Measurements from ENCODE around the gene DYRK1A. TPM values are rescaled to one million over a fixed set of nuclear protein-coding genes. Genes with fewer than 3 reads are reported as not detected.

DYRK1A gene
- polyA plus RNA-seq, 3 donors from 2014 or later, result 1.8 to 4.8 (median 4.0) TPM

DNA sequence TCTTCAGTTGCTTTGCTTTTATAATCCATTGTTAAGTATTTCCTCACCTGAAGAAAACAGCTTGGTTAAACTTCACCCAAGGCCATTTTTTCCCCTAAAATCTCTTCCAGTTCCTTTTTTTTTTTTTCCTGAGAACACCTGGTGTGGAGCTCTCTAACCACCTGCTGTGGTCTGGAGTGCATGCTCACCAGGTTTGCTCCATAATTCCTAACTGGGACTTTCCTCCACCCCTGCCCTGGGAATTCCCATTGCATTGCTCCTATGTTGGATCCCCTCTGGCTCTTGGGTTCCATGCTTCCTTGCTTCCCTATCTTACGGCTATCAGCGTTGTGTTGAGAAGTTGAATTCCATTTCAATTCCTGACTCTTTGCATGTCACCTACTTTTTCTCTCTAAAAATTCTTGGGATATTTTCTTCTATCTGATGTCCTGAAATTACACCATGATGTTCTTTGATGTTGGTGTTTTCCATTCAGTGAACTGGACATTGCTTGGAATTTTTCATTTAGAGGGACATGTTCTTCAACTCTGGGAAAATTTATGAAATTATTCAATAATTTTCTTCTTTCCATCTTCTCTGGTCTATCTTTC, 19.6 kb upstream of the DYRK1A start:
- DNase-seq, result no peak
- no peak overlapping the region for H3K4me3 Mint-ChIP-seq
- peaks cover 3 to 26% (median 5%) of the 10 kb centered on the region in 3 donors for H3K27me3 Mint-ChIP-seq (ENCODE audit: low read depth in 3 of 3)
- peaks cover 8 to 35% (median 18%) of the 10 kb centered on the region in 6 donors for H3K9me3 Mint-ChIP-seq
- H3K36me3 Mint-ChIP-seq, result peaks cover 10 to 20% (median 11%) of the 10 kb centered on the region in 3 donors
- no peak overlapping the region for H3K27ac Mint-ChIP-seq
- H3K4me1 Mint-ChIP-seq, result no peaks in the 10 kb centered on the region

DNA sequence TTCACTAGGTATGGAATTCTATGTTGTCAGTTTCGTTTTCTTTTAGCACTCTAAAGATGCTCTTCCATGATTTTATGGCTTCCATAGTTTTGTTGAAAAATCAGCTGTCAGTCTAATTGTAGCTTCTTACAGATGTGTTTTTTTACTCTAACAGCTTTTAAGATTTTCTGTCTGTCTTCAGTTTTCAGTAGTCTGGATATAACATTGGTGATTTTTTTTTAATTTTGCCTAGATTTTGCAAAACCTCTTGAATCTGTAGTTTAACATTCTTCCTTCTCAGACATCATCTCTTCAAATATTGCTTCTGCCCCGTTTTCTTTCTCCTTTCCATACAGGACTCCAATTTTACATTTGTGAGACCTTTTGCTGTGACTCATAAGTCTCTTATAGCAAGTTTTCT, 17.9 kb upstream of the DYRK1A start:
- no peak for DNase-seq
- peaks cover 8 to 35% (median 18%) of the 10 kb centered on the region in 6 donors for H3K9me3 Mint-ChIP-seq
- no peaks in the 10 kb centered on the region for H3K4me1 Mint-ChIP-seq
- H3K36me3 Mint-ChIP-seq, result peaks cover 10 to 20% (median 11%) of the 10 kb centered on the region in 3 donors
- no peak overlapping the region for H3K27ac Mint-ChIP-seq
- no peak overlapping the region for H3K4me3 Mint-ChIP-seq
- H3K27me3 Mint-ChIP-seq (ENCODE audit: low read depth in 3 of 3), result peaks cover 3 to 29% (median 5%) of the 10 kb centered on the region in 3 donors

DNA sequence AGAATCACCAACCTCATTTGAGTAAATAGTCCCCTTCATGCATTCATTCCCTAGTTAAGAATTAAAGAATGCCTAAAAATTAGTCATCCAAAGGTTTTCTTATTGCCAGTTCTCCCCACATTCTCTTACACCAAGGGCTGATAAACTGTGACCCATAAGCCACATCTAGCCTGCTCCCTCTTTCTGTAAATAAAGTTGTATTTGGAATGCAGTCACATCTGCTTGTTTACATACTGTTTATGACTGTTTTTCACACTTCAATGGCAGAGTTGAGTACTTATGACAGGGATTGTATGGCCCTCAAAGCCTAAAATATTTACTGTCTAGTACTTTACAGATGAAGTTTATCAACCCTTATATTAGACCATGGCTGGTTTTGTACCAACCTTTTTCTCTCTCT, 16.1 kb upstream of the DYRK1A start:
- Mint-ChIP-seq H3K9me3 (peaks cover 8 to 35% (median 18%) of the 10 kb centered on the region in 6 donors), H3K4me1 (no peaks in the 10 kb centered on the region), H3K4me3 (no peak overlapping the region), H3K27me3 (ENCODE audit: low read depth in 3 of 3) (peaks cover 3 to 32% (median 6%) of the 10 kb centered on the region in 3 donors), H3K27ac (no peak overlapping the region), H3K36me3 (peaks cover 10 to 20% (median 11%) of the 10 kb centered on the region in 3 donors)
- no peak for DNase-seq

DNA sequence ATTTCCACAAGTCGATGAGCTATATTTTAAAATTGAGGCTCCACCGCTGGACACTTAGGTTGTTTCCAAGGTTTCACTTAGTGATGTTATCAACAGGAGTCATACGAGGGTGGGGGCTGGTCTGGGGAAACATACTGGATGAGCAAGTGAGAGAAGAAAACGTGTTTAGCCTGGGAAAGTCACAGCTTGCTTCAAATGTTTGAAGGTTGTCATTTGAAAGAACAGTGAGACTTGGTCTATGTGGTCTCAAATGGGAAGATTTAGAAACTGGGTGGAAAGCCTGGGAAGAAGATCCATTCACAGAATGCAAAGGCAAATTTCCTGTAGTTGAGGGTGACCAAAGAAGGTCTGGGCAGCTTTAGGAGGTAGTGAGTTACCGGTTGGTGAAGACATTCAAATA, 9.9 kb upstream of the DYRK1A start:
- Mint-ChIP-seq H3K27me3 (ENCODE audit: low read depth in 3 of 3) (peaks cover 1 to 11% (median 3%) of the 10 kb centered on the region in 3 donors), H3K4me3 (no peak overlapping the region), H3K9me3 (peaks cover 0 to 1% (median 0%) of the 10 kb centered on the region in 6 donors), H3K27ac (no peak overlapping the region), H3K4me1 (no peaks in the 10 kb centered on the region), H3K36me3 (peaks cover 0 to 1% (median 1%) of the 10 kb centered on the region in 3 donors)
- DNase-seq, result no peak

DNA sequence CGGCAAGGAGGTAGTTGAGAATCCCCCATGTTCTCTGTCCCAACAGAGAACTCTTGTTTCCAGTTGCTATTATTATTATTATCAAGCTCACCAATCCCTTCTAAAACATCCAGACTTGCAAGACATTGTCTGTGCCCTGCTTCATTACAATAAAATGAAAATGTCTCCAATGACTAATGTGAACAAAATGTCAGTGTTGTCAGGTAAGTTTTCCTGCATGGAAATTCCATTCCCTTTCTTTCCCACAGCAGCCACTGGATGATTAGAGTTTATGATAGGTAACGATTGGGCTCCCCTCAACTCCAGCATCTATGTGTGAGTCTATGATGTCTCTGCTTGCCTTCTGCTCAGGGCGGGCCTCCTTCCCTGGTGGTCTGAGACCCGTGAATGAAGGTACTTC, 8.9 kb upstream of the DYRK1A start:
- DNase-seq, result no peak
- no peaks in the 10 kb centered on the region for H3K9me3 Mint-ChIP-seq
- H3K27me3 Mint-ChIP-seq (ENCODE audit: low read depth in 3 of 3), result peaks cover 1 to 8% (median 3%) of the 10 kb centered on the region in 3 donors
- H3K4me3 Mint-ChIP-seq, result no peak overlapping the region
- no peaks in the 10 kb centered on the region for H3K4me1 Mint-ChIP-seq
- H3K36me3 Mint-ChIP-seq, result no peaks in the 10 kb centered on the region
- H3K27ac Mint-ChIP-seq, result no peak overlapping the region

DNA sequence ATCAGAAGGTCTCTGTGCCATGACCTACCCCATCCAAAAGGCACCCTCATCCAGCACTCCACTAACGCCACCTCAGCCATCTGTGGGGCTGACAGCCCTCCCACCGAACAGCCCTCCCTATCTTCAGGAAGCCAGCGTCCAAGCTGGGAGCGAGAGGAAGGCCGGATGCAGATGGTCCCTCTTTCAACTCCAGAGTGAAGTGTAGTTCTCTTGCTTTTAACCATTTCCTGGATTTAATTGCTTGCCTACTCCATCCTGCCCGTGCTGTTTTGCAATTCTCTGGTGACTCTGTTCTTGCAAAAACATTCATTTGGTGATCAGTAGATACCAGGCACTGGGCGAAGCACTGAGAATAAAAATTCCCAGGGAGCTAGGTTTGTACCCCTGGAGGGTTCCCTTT, 8.2 kb upstream of the DYRK1A start:
- H3K27me3 Mint-ChIP-seq (ENCODE audit: low read depth in 3 of 3), result peaks cover 1 to 8% (median 3%) of the 10 kb centered on the region in 3 donors
- no peak overlapping the region for H3K4me3 Mint-ChIP-seq
- no peak for DNase-seq
- no peaks in the 10 kb centered on the region for H3K9me3 Mint-ChIP-seq
- H3K4me1 Mint-ChIP-seq, result no peaks in the 10 kb centered on the region
- H3K27ac Mint-ChIP-seq, result no peak overlapping the region
- H3K36me3 Mint-ChIP-seq, result no peaks in the 10 kb centered on the region

DNA sequence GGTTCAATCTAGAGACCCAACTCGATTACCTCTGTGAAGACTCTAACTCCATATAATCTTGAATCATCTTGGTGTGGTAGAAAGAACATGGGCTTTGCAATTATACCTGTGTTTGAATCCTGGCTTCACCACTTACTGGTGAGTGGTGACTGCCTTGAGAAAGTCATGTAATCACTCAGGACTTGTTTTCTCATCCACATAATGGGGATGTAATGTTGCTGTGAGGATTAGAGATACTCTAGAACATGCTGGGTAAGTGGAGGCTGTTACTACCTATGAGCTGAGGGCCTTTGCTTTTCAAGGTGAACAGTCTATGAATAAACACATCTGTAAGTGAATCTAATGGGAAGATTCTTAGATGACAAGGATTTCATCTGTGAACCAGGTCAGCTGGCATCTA, 2.6 kb upstream of the DYRK1A start:
- Mint-ChIP-seq H3K4me3 (peak overlapping the region in 2 of 5 donors; percentile 4 to 92), H3K36me3 (peaks cover 0 to 5% (median 4%) of the 10 kb centered on the region in 3 donors), H3K4me1 (peaks cover 20% of the 10 kb centered on the region in 2 donors), H3K9me3 (no peaks in the 10 kb centered on the region), H3K27ac (peak overlapping the region in 5 of 6 donors; percentile 28 to 99 (median 57)), H3K27me3 (ENCODE audit: low read depth in 3 of 3) (peaks cover 12 to 27% (median 17%) of the 10 kb centered on the region in 3 donors)
- DNase-seq, result no peak

DNA sequence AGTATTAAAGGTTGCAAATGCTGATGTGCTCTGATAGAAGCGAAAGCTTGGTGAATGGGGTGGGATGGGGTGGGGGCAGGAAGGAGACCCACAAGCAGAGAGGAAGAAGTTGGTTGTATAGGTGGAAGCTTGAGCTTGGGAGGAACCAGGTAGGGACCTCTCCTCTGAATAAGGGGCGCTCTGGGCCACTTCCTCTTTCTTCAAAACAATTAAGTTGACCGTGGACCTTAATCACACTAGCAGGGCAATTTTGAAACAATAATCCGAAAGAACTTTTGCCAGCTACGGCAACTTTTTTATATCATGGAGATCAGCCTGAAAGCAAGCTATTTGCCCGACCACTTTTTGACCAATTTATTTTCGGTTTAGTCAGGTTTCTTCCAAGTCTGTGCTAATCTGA, 1.9 kb upstream of the DYRK1A start:
- Mint-ChIP-seq H3K27me3 (ENCODE audit: low read depth in 3 of 3) (peaks cover 12 to 26% (median 17%) of the 10 kb centered on the region in 3 donors), H3K9me3 (no peaks in the 10 kb centered on the region), H3K27ac (peak overlapping the region; percentile 98 to 99 (median 98)), H3K36me3 (peaks cover 0 to 5% (median 4%) of the 10 kb centered on the region in 3 donors), H3K4me1 (peaks cover 28% of the 10 kb centered on the region in 2 donors), H3K4me3 (peak overlapping the region; percentile 92 to 98 (median 94))
- no peak for DNase-seq

DNA sequence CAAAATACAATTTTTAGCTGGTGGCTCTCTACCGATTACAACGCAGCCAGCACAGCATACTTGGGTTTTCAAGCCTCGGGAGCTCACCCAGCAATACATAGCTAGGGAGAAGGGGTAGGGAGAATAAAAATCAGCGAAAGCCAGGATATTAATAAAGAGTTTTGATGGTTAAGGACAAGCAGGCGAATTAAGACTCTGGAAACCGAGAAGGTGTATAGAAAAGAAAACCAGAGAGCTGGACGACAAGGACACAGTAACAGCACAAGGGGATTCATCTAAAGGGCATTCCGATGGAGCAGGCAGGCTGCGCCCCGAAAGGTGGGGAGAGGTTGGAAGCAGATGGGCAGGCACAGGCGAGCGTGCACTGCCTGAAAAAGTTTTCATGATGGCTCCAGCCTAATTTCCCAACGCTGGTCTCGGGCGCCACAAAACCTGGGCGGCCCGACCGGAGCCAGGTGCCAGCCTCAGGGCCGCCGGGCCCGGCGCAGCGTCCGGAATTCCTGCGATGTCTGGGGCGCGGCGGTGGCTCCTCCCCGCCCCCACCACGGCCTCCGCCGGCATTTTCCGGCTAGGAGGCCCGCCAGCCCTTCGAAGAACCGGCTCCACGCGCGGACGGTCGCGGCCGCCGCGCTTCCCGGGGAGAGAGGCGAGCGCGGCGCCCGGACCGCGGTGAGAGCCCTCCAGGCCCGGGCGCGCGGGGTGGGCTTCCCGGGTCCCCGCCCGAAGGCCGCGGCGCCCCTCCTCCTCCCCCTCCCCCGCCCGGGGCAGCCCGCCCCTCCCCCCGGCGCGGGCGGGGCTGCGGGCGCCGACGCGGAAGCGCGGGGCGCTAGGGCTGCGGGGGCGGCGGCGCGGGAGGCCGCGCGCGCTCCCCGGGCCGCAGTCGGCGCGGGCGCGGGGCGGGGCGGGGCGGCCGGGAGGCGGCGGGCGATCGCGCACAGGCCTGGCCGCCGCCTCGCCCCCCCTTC, 774 bp upstream of the DYRK1A start:
- peaks cover 0 to 5% (median 4%) of the 10 kb centered on the region in 3 donors for H3K36me3 Mint-ChIP-seq
- H3K4me3 Mint-ChIP-seq, result peak overlapping the region; percentile 95 to 100 (median 99)
- no peaks in the 10 kb centered on the region for H3K9me3 Mint-ChIP-seq
- DNase-seq, result peak; percentile 67 to 79 (median 77)
- H3K27me3 Mint-ChIP-seq (ENCODE audit: low read depth in 3 of 3), result peaks cover 12 to 35% (median 17%) of the 10 kb centered on the region in 3 donors
- peak overlapping the region; percentile 98 to 100 (median 99) for H3K27ac Mint-ChIP-seq
- H3K4me1 Mint-ChIP-seq, result peaks cover 38% of the 10 kb centered on the region in 2 donors

DNA sequence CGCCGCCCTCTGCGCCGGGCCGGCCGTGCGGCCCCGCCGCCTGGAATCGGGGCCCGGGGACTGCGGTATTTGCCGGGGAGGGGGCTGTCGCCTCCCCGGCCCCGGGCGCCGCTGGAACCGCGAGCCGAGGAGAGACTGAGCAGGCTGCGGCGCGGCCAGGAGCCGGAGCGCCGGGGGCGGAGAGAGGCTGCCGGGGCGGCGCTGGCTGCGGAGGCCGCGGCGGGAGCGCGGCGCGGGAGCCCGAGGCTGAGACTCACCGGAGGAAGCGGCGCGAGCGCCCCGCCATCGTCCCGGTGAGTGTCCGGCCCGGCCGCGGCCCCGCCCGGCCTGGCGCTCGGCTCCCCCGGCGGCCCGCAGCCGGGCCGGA, 746 bp downstream of the DYRK1A start:
- Mint-ChIP-seq H3K27me3 (ENCODE audit: low read depth in 3 of 3) (peaks cover 12 to 35% (median 17%) of the 10 kb centered on the region in 3 donors), H3K4me1 (peaks cover 53 to 54% of the 10 kb centered on the region in 2 donors), H3K9me3 (no peaks in the 10 kb centered on the region), H3K36me3 (peaks cover 0 to 5% (median 4%) of the 10 kb centered on the region in 3 donors), H3K4me3 (no peak overlapping the region), H3K27ac (peak overlapping the region in 1 of 6 donors; percentile 100)
- no peak for DNase-seq

DNA sequence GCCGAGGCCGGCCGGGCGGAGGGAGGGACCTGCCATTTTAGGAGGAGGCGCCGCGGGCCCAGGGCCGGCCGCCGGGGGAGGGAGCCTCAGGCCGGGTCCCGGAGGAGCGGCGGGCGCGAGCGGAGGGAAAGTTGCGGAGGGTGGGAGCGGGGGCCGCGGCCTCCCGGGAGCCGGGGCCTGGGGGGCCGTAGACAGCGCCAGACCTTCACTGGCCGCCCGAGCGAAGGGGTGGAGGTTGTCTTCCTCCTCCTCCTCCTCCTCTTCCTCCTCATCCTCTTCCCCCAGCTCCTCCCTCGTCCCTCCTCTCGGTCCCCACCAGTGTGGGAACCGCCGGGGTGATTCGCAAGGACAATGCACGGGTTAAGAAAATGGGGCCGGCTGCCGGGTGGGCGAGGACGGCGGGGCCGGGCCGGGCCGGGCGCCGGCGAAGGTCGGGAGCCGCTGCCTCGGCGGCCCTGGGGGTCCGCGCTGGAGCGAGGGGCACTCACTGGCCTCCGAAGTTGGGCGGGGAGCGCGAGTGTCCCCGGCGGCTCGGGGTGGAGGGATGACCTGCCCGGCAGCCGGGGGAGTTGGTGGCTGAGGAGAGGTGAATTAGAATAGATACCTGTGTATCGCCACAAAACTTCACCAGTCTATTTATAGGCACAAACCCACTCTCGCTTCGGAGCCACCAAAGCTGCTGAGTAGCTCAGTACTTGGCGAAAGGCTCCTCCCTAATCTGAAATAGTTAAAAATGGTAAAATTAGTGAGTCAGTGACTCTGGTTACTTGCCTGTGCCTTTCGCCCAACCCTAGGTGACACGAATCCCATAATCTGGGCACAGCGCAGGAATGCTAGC, 1.3 kb downstream of the DYRK1A start:
- H3K27me3 Mint-ChIP-seq (ENCODE audit: low read depth in 3 of 3), result peaks cover 12 to 35% (median 17%) of the 10 kb centered on the region in 3 donors
- no peaks in the 10 kb centered on the region for H3K9me3 Mint-ChIP-seq
- H3K36me3 Mint-ChIP-seq, result peaks cover 0 to 5% (median 4%) of the 10 kb centered on the region in 3 donors
- H3K27ac Mint-ChIP-seq, result peak overlapping the region; percentile 90 to 95 (median 92)
- H3K4me3 Mint-ChIP-seq, result peak overlapping the region; percentile 87 to 93 (median 90)
- peaks cover 59 to 60% of the 10 kb centered on the region in 2 donors for H3K4me1 Mint-ChIP-seq
- peak; percentile 35 to 46 (median 45) for DNase-seq

DNA sequence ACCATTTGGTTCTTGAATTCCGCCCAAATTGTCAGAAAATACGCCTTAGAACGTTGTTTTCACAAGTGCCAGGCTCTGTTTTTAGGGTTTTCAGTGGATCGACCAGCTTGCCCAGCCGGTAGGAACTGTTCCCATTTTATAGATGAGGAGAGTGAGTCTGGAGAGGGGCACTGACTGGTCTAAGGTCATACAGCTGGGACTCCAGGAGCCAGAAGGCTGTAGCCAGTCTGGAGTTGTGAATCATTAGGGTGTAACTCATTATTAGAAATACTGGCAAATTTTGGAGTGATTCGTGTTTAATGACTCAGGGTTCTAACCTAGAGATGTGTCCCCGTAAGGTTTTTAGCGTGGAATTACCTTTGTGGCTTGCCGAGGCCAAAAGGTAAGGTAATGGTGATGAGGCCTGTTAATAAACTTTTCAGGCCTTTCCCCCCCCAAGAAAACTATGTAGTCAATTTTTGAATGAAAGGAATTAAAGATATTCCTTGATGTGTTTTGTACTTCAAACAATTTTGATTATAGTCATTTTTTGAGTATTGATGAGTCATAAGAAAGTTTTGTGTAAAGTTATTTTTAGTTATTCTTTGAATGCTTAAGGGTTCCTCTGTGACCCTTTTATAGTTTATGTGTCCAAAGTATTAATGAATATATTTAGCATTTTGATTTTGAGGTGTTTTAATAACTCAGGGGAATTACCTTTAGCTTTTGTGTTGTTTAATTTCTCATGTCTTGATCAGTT, 2.1 kb downstream of the DYRK1A start:
- Mint-ChIP-seq H3K9me3 (no peaks in the 10 kb centered on the region), H3K4me3 (peak overlapping the region; percentile 87 to 93 (median 90)), H3K36me3 (peaks cover 0 to 5% (median 4%) of the 10 kb centered on the region in 3 donors), H3K27me3 (ENCODE audit: low read depth in 3 of 3) (peaks cover 12 to 39% (median 17%) of the 10 kb centered on the region in 3 donors), H3K4me1 (peaks cover 66 to 68% of the 10 kb centered on the region in 2 donors), H3K27ac (peak overlapping the region; percentile 90 to 95 (median 92))
- DNase-seq, result no peak
